HepG2 (cell line): ENCODE results near the gene ANKRD42. TPM values are rescaled to one million over a fixed set of nuclear protein-coding genes. Genes with fewer than 3 reads are reported as not detected.

Experiments
- ATAC-seq: fragments of 200-7000 bp; cut with Tn5 transposase; 3 replicates; pipeline ENCODE4 v1.9.1; 2020; ENCODE audit warnings: mild to moderate bottlenecking, moderate library complexity
- BruUV-seq: library from RNA; stranded (reverse); fragments of 400-500 nt; replicated peaks from 2 replicates; lab custom pipeline; 2021; lab: Mats Ljungman, UMichigan
- CTCF ChIA-PET: fragments of 300-600 bp; formaldehyde crosslinking; extraction: SDS; loops from one replicate; lab custom pipeline; 2021; ENCODE audit warnings: low total read pairs, inconsistent platforms, low intra/inter-chr PET ratio; lab: Yijun Ruan, JAX
- POLR2A ChIA-PET: fragments of 350-600 bp; sonication (Branson Sonifier 250); formaldehyde crosslinking; loops from one replicate; lab custom pipeline; 2020; ENCODE audit warnings: antibody characterized with exemption, inconsistent platforms; lab: Yijun Ruan, JAX
- DNase-seq: peaks from one replicate; pipeline ENCODE4 v3.0.0-alpha.2; 2015; ENCODE audit warnings: low spot score
- FAIRE-seq: peaks from 3 replicates; lab custom pipeline; 2011; peaks lifted over from hg19 to GRCh38; lab: Jason Lieb, UNC
- H2AFZ ChIP-seq: one replicate; pipeline ENCODE4 v1.6.1; 2011; ENCODE audit warnings: low read length, inconsistent platforms
- H3K27ac ChIP-seq: fragments of 300-600 bp; 3 replicates; pipeline ENCODE4 v1.8.0; 2011; ENCODE audit warnings: mixed run types, mild to moderate bottlenecking, mixed read lengths, low read length, inconsistent platforms; ENCODE audit not compliant: insufficient read depth; ENCODE audit errors: extremely low read length
- H3K27me3 ChIP-seq, 2 experiments: fragments of 200-600 bp in 1 of 2; 2 replicates in 1 of 2; 3 replicates in 1 of 2; pipeline versions ENCODE4 v1.6.0 to v1.8.0; 2011; ENCODE audit warnings: low read length in 2 of 2, mild to moderate bottlenecking in 2 of 2, moderate library complexity in 2 of 2, inconsistent platforms in 1 of 2; ENCODE audit not compliant: insufficient read depth in 2 of 2, control insufficient read depth in 1 of 2
- H3K36me3 ChIP-seq, 2 experiments: fragments of 200-600 bp in 1 of 2; replicated peaks in 1 of 2; 2 replicates in 1 of 2; 3 replicates in 1 of 2; pipeline versions ENCODE4 v1.5.1 to v1.8.0; 2011; ENCODE audit warnings: low read length in 2 of 2, inconsistent platforms in 1 of 2; ENCODE audit not compliant: insufficient read depth in 2 of 2, control insufficient read depth in 1 of 2
- H3K4me1 ChIP-seq: 2 replicates; pipeline ENCODE4 v1.5.1; 2012; ENCODE audit warnings: low read length, inconsistent platforms; ENCODE audit not compliant: insufficient read depth
- H3K4me2 ChIP-seq: 2 replicates; pipeline ENCODE4 v1.6.0; 2011; ENCODE audit warnings: low read depth, low read length, inconsistent platforms
- H3K4me3 ChIP-seq, 3 experiments: fragments of 200-600 bp in 1 of 3; sonication (generic), shearing (Covaris generic) in 1 of 3; replicated peaks in 1 of 3; 2 replicates each; pipeline ENCODE4 v1.5.1; 2011 to 2016; ENCODE audit warnings: low read length in 3 of 3, inconsistent platforms in 2 of 3, low read depth in 2 of 3, mild to moderate bottlenecking in 2 of 3, control low read depth in 1 of 3, mixed read lengths in 1 of 3; ENCODE audit not compliant: insufficient read depth in 1 of 3
- H3K79me2 ChIP-seq: one replicate; pipeline ENCODE4 v1.6.1; 2011; ENCODE audit warnings: low read length, inconsistent platforms; ENCODE audit not compliant: insufficient read depth
- H3K9ac ChIP-seq: 2 replicates; pipeline ENCODE4 v1.6.0; 2011; ENCODE audit warnings: mild to moderate bottlenecking, low read depth, low read length, inconsistent platforms; ENCODE audit not compliant: insufficient read depth
- H3K9me3 ChIP-seq: 2 replicates; pipeline ENCODE4 v1.5.1; 2012; ENCODE audit warnings: mild to moderate bottlenecking, low read length
- H4K20me1 ChIP-seq: 2 replicates; pipeline ENCODE4 v1.6.0; 2011; ENCODE audit warnings: inconsistent platforms, mild to moderate bottlenecking, low read length, moderate library complexity; ENCODE audit not compliant: insufficient read depth
- AKNA ChIP-seq: sonication (generic); formaldehyde crosslinking; IDR thresholded peaks from 2 replicates; pipeline ENCODE4 v1.4.0; 2020; ENCODE audit warnings: missing genetic modification reagents, borderline replicate concordance
- GABPA ChIP-seq, 2 experiments: IDR thresholded peaks; 2 replicates each; pipeline ENCODE4 v1.6.1; 2011 to 2016; ENCODE audit warnings: low read depth in 2 of 2, low read length in 1 of 2, missing biosample characterization in 1 of 2, missing genetic modification characterization in 1 of 2
- GATA4 ChIP-seq: sonication (generic); IDR thresholded peaks from 2 replicates; pipeline ENCODE4 v1.6.1; 2016; ENCODE audit warnings: antibody characterized with exemption, low read depth, borderline replicate concordance
- GMEB1 ChIP-seq: sonication (generic); formaldehyde crosslinking; IDR thresholded peaks from 2 replicates; pipeline ENCODE4 v1.5.1; 2020; ENCODE audit warnings: missing genetic modification reagents, mild to moderate bottlenecking, borderline replicate concordance
- HCFC1 ChIP-seq: fragments of 150-350 bp; IDR thresholded peaks from 2 replicates; pipeline ENCODE4 v1.6.1; 2014; ENCODE audit warnings: low read depth, low read length
- POGK ChIP-seq: sonication (generic); formaldehyde crosslinking; conservative IDR thresholded peaks from 2 replicates; pipeline ENCODE4 v1.8.0; 2022; ENCODE audit warnings: mild to moderate bottlenecking, moderate library complexity, missing genetic modification reagents
- SMARCE1 ChIP-seq: fragments of 450-650 bp; IDR thresholded peaks from 2 replicates; pipeline ENCODE4 v1.6.1; 2017; ENCODE audit warnings: borderline replicate concordance
- SPEN ChIP-seq: sonication (generic); formaldehyde crosslinking; IDR thresholded peaks from 2 replicates; pipeline ENCODE4 v1.5.1; 2020; ENCODE audit warnings: low read depth, mild to moderate bottlenecking, missing genetic modification reagents
- TP53 ChIP-seq: sonication (generic); formaldehyde crosslinking; conservative IDR thresholded peaks from 2 replicates; pipeline ENCODE4 v1.4.0; 2020; ENCODE audit warnings: missing genetic modification reagents
- ZNF326 ChIP-seq: sonication (generic); formaldehyde crosslinking; IDR thresholded peaks from 2 replicates; pipeline ENCODE4 v1.4.0; 2020; ENCODE audit warnings: missing genetic modification reagents, borderline replicate concordance
- ZNF431 ChIP-seq: sonication (generic); formaldehyde crosslinking; IDR thresholded peaks from 2 replicates; pipeline ENCODE4 v1.9.0; 2022; ENCODE audit warnings: missing genetic modification reagents, low read depth, mild to moderate bottlenecking, borderline replicate concordance
- ZNF737 ChIP-seq: sonication (generic); formaldehyde crosslinking; IDR thresholded peaks from 2 replicates; pipeline ENCODE4 v1.5.0; 2020; ENCODE audit warnings: missing genetic modification reagents, mild to moderate bottlenecking, borderline replicate concordance
- ZNF782 ChIP-seq: sonication (generic); formaldehyde crosslinking; IDR thresholded peaks from 2 replicates; pipeline ENCODE4 v1.4.0; 2020; ENCODE audit warnings: missing genetic modification reagents, mild to moderate bottlenecking, borderline replicate concordance
- ZNF883 ChIP-seq: sonication (generic); formaldehyde crosslinking; IDR thresholded peaks from 2 replicates; pipeline ENCODE4 v1.5.1; 2020; ENCODE audit warnings: mild to moderate bottlenecking, missing genetic modification reagents; ENCODE audit errors: not compliant biosample characterization
- in situ Hi-C: cut with HindIII; loops from 2 replicates; pipeline ENCODE4 v1.10.0; 2017; ENCODE audit warnings: low pct_unique_long_range_greater_than_20kb; ENCODE audit not compliant: extremely low pct_ligation_motif_present
- intact Hi-C: fragments of 100-400 bp; cut with micrococcal nuclease; formaldehyde crosslinking; loops from one replicate; pipeline ENCODE4 v1.10.0; 2022; ENCODE audit not compliant: unreplicated experiment
- polyA plus RNA-seq, 8 experiments: library from polyadenylated mRNA; depleted of rRNA in 3 of 8; stranded (reverse) in 7 of 8; unstranded in 1 of 8; fragments of >200 nt; fragmentation: Illumina TruSeq in 4 of 8; extraction: Trizol in 4 of 8; gene quantifications; 2 replicates each; pipeline versions ENCODE4 v1.2.1 to v1.2.3, GENCODE V29; 2011 to 2016; ENCODE audit warnings: low read depth in 4 of 8, missing spikeins in 1 of 8, mixed read lengths in 1 of 8; ENCODE audit not compliant: insufficient read depth in 1 of 8
- total RNA-seq, 5 experiments: library from RNA; depleted of rRNA; stranded (reverse); fragments of >200 nt; fragmentation: Illumina TruSeq; extraction: Trizol; gene quantifications; 2 replicates each; pipeline ENCODE4 v1.2.3, GENCODE V29; 2016; ENCODE audit warnings: low read depth in 1 of 5
- TF ChIP-seq, protein P1 (sequence below): fragments of 450-650 bp; IDR thresholded peaks from 2 replicates; pipeline ENCODE4 v1.6.1; 2016

ANKRD42 gene
- total and polyA plus RNA-seq, 2 of the 13 experiments (the other 11 are each of a cell fraction or from before 2014, with no cell fraction given), result 2.2 to 3.7 TPM

DNA sequence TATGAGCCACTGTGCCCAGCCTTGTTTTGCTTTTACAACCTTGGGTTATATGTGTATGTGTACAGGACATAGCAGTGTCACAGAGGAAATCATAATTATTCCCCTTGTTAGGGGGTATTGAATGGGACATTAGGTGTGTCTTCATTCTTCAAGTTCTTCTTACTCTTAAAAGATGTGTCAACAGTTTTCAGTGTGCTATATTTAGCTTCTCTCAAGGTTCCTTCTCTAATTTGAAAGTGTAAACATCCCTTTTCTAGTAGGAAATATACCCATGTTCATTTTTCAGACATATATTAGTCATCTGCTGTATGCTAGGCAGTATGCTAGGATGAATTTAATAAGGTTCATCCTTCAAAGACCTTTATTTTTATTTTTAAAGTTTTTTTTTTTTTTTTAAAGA lies 19.5 kb upstream of the ANKRD42 start:
- Histone ChIP-seq H2AFZ (no peak overlapping the region), H3K27me3 (no peaks in the 10 kb centered on the region), H3K4me2 (no peak overlapping the region), H3K4me3 (no peak overlapping the region), H3K9ac (no peak overlapping the region), H3K4me1 (peaks cover 26% of the 10 kb centered on the region; the same call in 1 of the 2 replicates), H3K79me2 (peaks cover 38% of the 10 kb centered on the region), H3K36me3 (peaks cover 10 to 38% of the 10 kb centered on the region in 2 experiments), H3K9me3 (no peaks in the 10 kb centered on the region), H3K27ac (no peak overlapping the region), H4K20me1 (no peaks in the 10 kb centered on the region; the same call in 1 of the 2 replicates)
- in situ Hi-C loops, result no loop called here
- FAIRE-seq (no peak), DNase-seq (no peak), ATAC-seq (no peak)
- TF ChIP-seq AKNA (CRISPR knock-in tag) (no peak), ZNF737 (CRISPR knock-in tag) (no peak), SMARCE1 (no peak), ZNF326 (CRISPR knock-in tag) (no peak), SPEN (no peak), TP53 (no peak), ZNF431 (CRISPR knock-in tag) (no peak), ZNF782 (CRISPR knock-in tag) (no peak), GABPA (IDR thresholded peaks at IDR 0.05; ENCODE audit: low read depth, low read length) (no peak), GABPA (CRISPR knock-in tag; IDR thresholded peaks at IDR 0.05; ENCODE audit: low read depth) (no peak), HCFC1 (no peak), GATA4 (no peak), POGK (CRISPR knock-in tag) (no peak), ZNF883 (CRISPR knock-in tag) (no peak), GMEB1 (CRISPR knock-in tag) (no peak)
- TF ChIP-seq, protein P1, sequence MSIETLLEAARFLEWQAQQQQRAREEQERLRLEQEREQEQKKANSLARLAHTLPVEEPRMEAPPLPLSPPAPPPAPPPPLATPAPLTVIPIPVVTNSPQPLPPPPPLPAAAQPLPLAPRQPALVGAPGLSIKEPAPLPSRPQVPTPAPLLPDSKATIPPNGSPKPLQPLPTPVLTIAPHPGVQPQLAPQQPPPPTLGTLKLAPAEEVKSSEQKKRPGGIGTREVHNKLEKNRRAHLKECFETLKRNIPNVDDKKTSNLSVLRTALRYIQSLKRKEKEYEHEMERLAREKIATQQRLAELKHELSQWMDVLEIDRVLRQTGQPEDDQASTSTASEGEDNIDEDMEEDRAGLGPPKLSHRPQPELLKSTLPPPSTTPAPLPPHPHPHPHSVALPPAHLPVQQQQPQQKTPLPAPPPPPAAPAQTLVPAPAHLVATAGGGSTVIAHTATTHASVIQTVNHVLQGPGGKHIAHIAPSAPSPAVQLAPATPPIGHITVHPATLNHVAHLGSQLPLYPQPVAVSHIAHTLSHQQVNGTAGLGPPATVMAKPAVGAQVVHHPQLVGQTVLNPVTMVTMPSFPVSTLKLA, result no peak
- no TSS peak for BruUV-seq
- intact Hi-C loops, result no loop called here
- POLR2A ChIA-PET, result interaction anchor here (1.0 kb wide), 1 partner anchor 17 kb away, joined by 4 read pairs; the partner anchor contains the start of gene PCF11
- CTCF ChIA-PET, result no interaction called here
